ENCODE measurements around the gene SMAD1. TPM values are rescaled to one million over a fixed set of nuclear protein-coding genes. Genes with fewer than 3 reads are reported as not detected.

The SMAD1 gene
- total and polyA plus RNA-seq, 2 donors (not counting 1 experiment from before 2014, with no cell fraction given) = 13.0 to 25.1 TPM

GRCh38 chr4:145535202-145535601 is 53.5 kb downstream of the SMAD1 start:
- H2AFZ ChIP-seq (ENCODE audit: low read length) = no peak overlapping the region
- H3K27me3 ChIP-seq (ENCODE audit: control insufficient read depth, insufficient read depth, low read length) = no peaks in the 10 kb centered on the region
- no peak overlapping the region for H3K4me3 ChIP-seq (replicated peaks in 1 of 4; ENCODE audit: control extremely low read depth in 1 of 4, insufficient read depth in 1 of 4, low read depth in 3 of 4, low read length in 4 of 4)
- H3K36me3 ChIP-seq (ENCODE audit: control insufficient read depth, insufficient read depth, low read length) = no peaks in the 10 kb centered on the region
- no peaks in the 10 kb centered on the region for H3K9me3 ChIP-seq (ENCODE audit: control insufficient read depth, insufficient read depth, low read depth, low read length)
- DNase-seq (ENCODE audit: low read depth in 2 of 2) = no peak
- no peak overlapping the region for H3K4me2 ChIP-seq (ENCODE audit: extremely low read depth, insufficient read depth, low read length)
- H3K4me1 ChIP-seq (ENCODE audit: control insufficient read depth, extremely low read depth, insufficient read depth, low read length) = no peaks in the 10 kb centered on the region
- no peak overlapping the region for H3K27ac ChIP-seq (ENCODE audit: insufficient read depth, low read length)
- TF ChIP-seq EZH2 (IDR thresholded peaks at IDR 0.05; ENCODE audit: low read length, missing control alignments) (no peak), CTCF (conservative IDR thresholded peaks at IDR 0.05 in 1 of 2, IDR thresholded peaks at IDR 0.05 in 1 of 2; ENCODE audit: low read depth in 1 of 2, low read length in 2 of 2) (no peak)
- no peaks in the 10 kb centered on the region for H4K20me1 ChIP-seq (ENCODE audit: control insufficient read depth, extremely low read depth, insufficient read depth, low read length)
- H3K79me2 ChIP-seq (ENCODE audit: control insufficient read depth, insufficient read depth, low read length) = no peaks in the 10 kb centered on the region
- no peak overlapping the region for H3K9ac ChIP-seq (ENCODE audit: insufficient read depth, low read length)

- Histone ChIP-seq H3K36me3 (ENCODE audit: control insufficient read depth, insufficient read depth, low read length) (no peaks in the 10 kb centered on the region), H4K20me1 (ENCODE audit: control insufficient read depth, extremely low read depth, insufficient read depth, low read length) (no peaks in the 10 kb centered on the region), H3K79me2 (ENCODE audit: control insufficient read depth, insufficient read depth, low read length) (no peaks in the 10 kb centered on the region), H2AFZ (ENCODE audit: low read length) (no peak overlapping the region), H3K4me2 (ENCODE audit: extremely low read depth, insufficient read depth, low read length) (no peak overlapping the region), H3K27ac (ENCODE audit: insufficient read depth, low read length) (no peak overlapping the region), H3K4me1 (ENCODE audit: control insufficient read depth, extremely low read depth, insufficient read depth, low read length) (no peaks in the 10 kb centered on the region), H3K9me3 (ENCODE audit: control insufficient read depth, insufficient read depth, low read depth, low read length) (no peaks in the 10 kb centered on the region), H3K9ac (ENCODE audit: insufficient read depth, low read length) (no peak overlapping the region), H3K27me3 (ENCODE audit: control insufficient read depth, insufficient read depth, low read length) (no peaks in the 10 kb centered on the region), H3K4me3 (replicated peaks in 1 of 4; ENCODE audit: control extremely low read depth in 1 of 4, insufficient read depth in 1 of 4, low read depth in 3 of 4, low read length in 4 of 4) (no peak overlapping the region)
- no peak for DNase-seq (ENCODE audit: low read depth in 2 of 2)
- no peak for TF ChIP-seq CTCF (conservative IDR thresholded peaks at IDR 0.05 in 1 of 2, IDR thresholded peaks at IDR 0.05 in 1 of 2; ENCODE audit: low read depth in 1 of 2, low read length in 2 of 2)
- TF ChIP-seq EZH2 (IDR thresholded peaks at IDR 0.05; ENCODE audit: low read length, missing control alignments) = no peak
These were observed 54.4 kb downstream of the SMAD1 start for GRCh38 chr4:145536044-145536443.

GRCh38 chr4:145538596-145538995 is 56.9 kb downstream of the SMAD1 start:
- Histone ChIP-seq H3K9ac (ENCODE audit: insufficient read depth, low read length) (no peak overlapping the region), H2AFZ (ENCODE audit: low read length) (no peak overlapping the region), H3K4me3 (replicated peaks in 1 of 4; ENCODE audit: control extremely low read depth in 1 of 4, insufficient read depth in 1 of 4, low read depth in 3 of 4, low read length in 4 of 4) (no peak overlapping the region), H3K27ac (ENCODE audit: insufficient read depth, low read length) (no peak overlapping the region), H3K36me3 (ENCODE audit: control insufficient read depth, insufficient read depth, low read length) (no peaks in the 10 kb centered on the region), H3K79me2 (ENCODE audit: control insufficient read depth, insufficient read depth, low read length) (no peaks in the 10 kb centered on the region), H3K4me2 (ENCODE audit: extremely low read depth, insufficient read depth, low read length) (no peak overlapping the region), H4K20me1 (ENCODE audit: control insufficient read depth, extremely low read depth, insufficient read depth, low read length) (no peaks in the 10 kb centered on the region), H3K4me1 (ENCODE audit: control insufficient read depth, extremely low read depth, insufficient read depth, low read length) (no peaks in the 10 kb centered on the region), H3K27me3 (ENCODE audit: control insufficient read depth, insufficient read depth, low read length) (no peaks in the 10 kb centered on the region), H3K9me3 (ENCODE audit: control insufficient read depth, insufficient read depth, low read depth, low read length) (no peaks in the 10 kb centered on the region)
- TF ChIP-seq CTCF (conservative IDR thresholded peaks at IDR 0.05 in 1 of 2, IDR thresholded peaks at IDR 0.05 in 1 of 2; ENCODE audit: low read depth in 1 of 2, low read length in 2 of 2) = no peak
- TF ChIP-seq EZH2 (IDR thresholded peaks at IDR 0.05; ENCODE audit: low read length, missing control alignments) = no peak
- no peak for DNase-seq (ENCODE audit: low read depth in 2 of 2)
